HepG2 (cell line): ENCODE measurements around the gene GRM4. TPM values are rescaled to one million over a fixed set of nuclear protein-coding genes. Genes with fewer than 3 reads are reported as not detected.

ENCODE experiments used
- CHCHD3 ChIP-seq: sonication (generic); formaldehyde crosslinking; IDR thresholded peaks from 2 replicates; pipeline ENCODE4 v1.8.0; 2022; ENCODE audit warnings: mild to moderate bottlenecking, missing genetic modification reagents, moderate library complexity
- NFKB2 ChIP-seq: sonication (generic); formaldehyde crosslinking; IDR thresholded peaks from 2 replicates; pipeline ENCODE4 v1.4.0; 2020; ENCODE audit warnings: missing genetic modification reagents, borderline replicate concordance
- POGK ChIP-seq: sonication (generic); formaldehyde crosslinking; conservative IDR thresholded peaks from 2 replicates; pipeline ENCODE4 v1.8.0; 2022; ENCODE audit warnings: mild to moderate bottlenecking, moderate library complexity, missing genetic modification reagents
- STAG1 ChIP-seq: sonication (generic); formaldehyde crosslinking; IDR thresholded peaks from 2 replicates; pipeline ENCODE4 v1.4.0; 2020; ENCODE audit warnings: missing genetic modification reagents
- ZFP36L2 ChIP-seq: sonication (generic); formaldehyde crosslinking; IDR thresholded peaks from 2 replicates; pipeline ENCODE4 v1.4.0; 2020; ENCODE audit warnings: missing genetic modification reagents
- ZHX2 ChIP-seq, 2 experiments: sonication (generic) in 1 of 2; formaldehyde crosslinking in 1 of 2; IDR thresholded peaks; 2 replicates each; pipeline versions ENCODE4 v1.6.1 to v1.9.0; 2014 to 2022; ENCODE audit warnings: antibody characterized with exemption in 1 of 2, borderline replicate concordance in 1 of 2, inconsistent platforms in 1 of 2, low read depth in 1 of 2, missing genetic modification reagents in 1 of 2
- ZNF501 ChIP-seq: sonication (generic); formaldehyde crosslinking; IDR thresholded peaks from 2 replicates; pipeline ENCODE4 v1.5.1; 2020; ENCODE audit warnings: mild to moderate bottlenecking, moderate library complexity, missing genetic modification reagents
- ZNF589 ChIP-seq: sonication (generic); formaldehyde crosslinking; conservative IDR thresholded peaks from 2 replicates; pipeline ENCODE4 v1.8.0; 2022; ENCODE audit warnings: mild to moderate bottlenecking, moderate library complexity, missing genetic modification reagents
- ZNF773 ChIP-seq: sonication (generic); formaldehyde crosslinking; IDR thresholded peaks from 2 replicates; pipeline ENCODE4 v1.4.0; 2020; ENCODE audit warnings: missing genetic modification reagents, borderline replicate concordance
- ZNF792 ChIP-seq: IDR thresholded peaks from 2 replicates; pipeline ENCODE4 v1.6.1; 2016
- polyA plus RNA-seq, 8 experiments: library from polyadenylated mRNA; depleted of rRNA in 3 of 8; stranded (reverse) in 7 of 8; unstranded in 1 of 8; fragments of >200 nt; fragmentation: Illumina TruSeq in 4 of 8; extraction: Trizol in 4 of 8; gene quantifications; 2 replicates each; pipeline versions ENCODE4 v1.2.1 to v1.2.3, GENCODE V29; 2011 to 2016; ENCODE audit warnings: low read depth in 4 of 8, missing spikeins in 1 of 8, mixed read lengths in 1 of 8; ENCODE audit not compliant: insufficient read depth in 1 of 8
- total RNA-seq, 5 experiments: library from RNA; depleted of rRNA; stranded (reverse); fragments of >200 nt; fragmentation: Illumina TruSeq; extraction: Trizol; gene quantifications; 2 replicates each; pipeline ENCODE4 v1.2.3, GENCODE V29; 2016; ENCODE audit warnings: low read depth in 1 of 5
- TF ChIP-seq, protein P1 (sequence below): sonication (generic); formaldehyde crosslinking; IDR thresholded peaks from 2 replicates; pipeline ENCODE4 v1.5.1; 2020; ENCODE audit warnings: missing genetic modification reagents, mild to moderate bottlenecking, borderline replicate concordance
- TF ChIP-seq, protein P2 (sequence below): sonication (generic); formaldehyde crosslinking; IDR thresholded peaks from 2 replicates; pipeline ENCODE4 v1.4.0; 2020; ENCODE audit warnings: low read depth, mild to moderate bottlenecking, missing genetic modification reagents
- TF ChIP-seq, protein P3 (sequence below): sonication (generic); formaldehyde crosslinking; conservative IDR thresholded peaks from 2 replicates; pipeline ENCODE4 v1.4.0; 2020; ENCODE audit warnings: missing genetic modification reagents

Gene GRM4
- total and polyA plus RNA-seq, 2 of the 13 experiments (the other 11 are each of a cell fraction or from before 2014, with no cell fraction given), result not detected

DNA sequence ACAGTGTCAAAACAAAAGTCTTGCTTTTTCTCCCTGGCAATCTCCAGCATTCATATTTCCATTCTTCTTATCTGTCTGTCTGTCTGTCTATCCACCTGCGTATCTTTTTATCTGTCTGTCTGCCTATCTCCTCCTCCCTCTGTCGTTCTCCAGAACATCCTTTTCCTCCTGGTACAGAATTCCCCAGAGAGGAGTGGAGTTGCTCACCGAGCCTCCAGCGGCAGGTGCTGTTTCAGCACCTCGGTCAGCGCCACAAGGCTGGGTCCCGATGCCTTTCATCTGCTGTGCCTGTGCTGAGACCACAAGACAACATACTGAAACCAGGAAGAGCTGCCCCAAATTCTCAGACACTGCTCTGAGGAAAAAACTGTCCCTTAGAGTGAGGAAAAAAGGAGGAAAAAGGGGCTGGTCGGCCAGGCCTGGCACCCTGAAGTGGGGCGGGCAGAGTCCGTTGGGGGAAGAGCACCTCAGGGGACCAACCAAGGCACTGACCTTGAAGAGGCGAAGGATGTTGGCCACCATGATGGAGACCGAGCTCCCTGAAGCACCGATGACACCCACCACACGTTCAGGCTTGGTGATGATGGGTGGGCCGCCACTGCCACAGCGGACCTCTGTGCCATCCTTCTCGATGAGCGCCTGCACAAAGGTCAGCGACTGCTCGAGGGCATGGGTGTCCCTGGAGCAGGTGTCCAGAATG, 13.3 kb downstream of the GRM4 start (continued):
- TF ChIP-seq STAG1 (CRISPR knock-in tag) (no peak), ZNF501 (CRISPR knock-in tag) (peak; percentile 62; the same call in 1 of the 2 replicates), ZNF589 (CRISPR knock-in tag) (peak; percentile 61; the same call in 1 of the 2 replicates), ZNF792 (CRISPR knock-in tag) (0 out of 2 replicates have a peak, but pooled peaks have one; percentile 82), POGK (CRISPR knock-in tag) (peak; percentile 70; the same call in 1 of the 2 replicates), ZHX2 (IDR thresholded peaks at IDR 0.05; ENCODE audit: low read depth) (no peak), ZHX2 (CRISPR knock-in tag; IDR thresholded peaks at IDR 0.05; ENCODE audit: borderline replicate concordance) (peak; percentile 93; the same call in 1 of the 2 replicates), NFKB2 (peak; percentile 86; the same call in 1 of the 2 replicates), CHCHD3 (CRISPR knock-in tag) (0 out of 2 replicates have a peak, but pooled peaks have one; percentile 65), ZNF773 (peak; percentile 86), ZFP36L2 (CRISPR knock-in tag) (peak; percentile 89; the same call in 1 of the 2 replicates)
- TF ChIP-seq, protein P1, sequence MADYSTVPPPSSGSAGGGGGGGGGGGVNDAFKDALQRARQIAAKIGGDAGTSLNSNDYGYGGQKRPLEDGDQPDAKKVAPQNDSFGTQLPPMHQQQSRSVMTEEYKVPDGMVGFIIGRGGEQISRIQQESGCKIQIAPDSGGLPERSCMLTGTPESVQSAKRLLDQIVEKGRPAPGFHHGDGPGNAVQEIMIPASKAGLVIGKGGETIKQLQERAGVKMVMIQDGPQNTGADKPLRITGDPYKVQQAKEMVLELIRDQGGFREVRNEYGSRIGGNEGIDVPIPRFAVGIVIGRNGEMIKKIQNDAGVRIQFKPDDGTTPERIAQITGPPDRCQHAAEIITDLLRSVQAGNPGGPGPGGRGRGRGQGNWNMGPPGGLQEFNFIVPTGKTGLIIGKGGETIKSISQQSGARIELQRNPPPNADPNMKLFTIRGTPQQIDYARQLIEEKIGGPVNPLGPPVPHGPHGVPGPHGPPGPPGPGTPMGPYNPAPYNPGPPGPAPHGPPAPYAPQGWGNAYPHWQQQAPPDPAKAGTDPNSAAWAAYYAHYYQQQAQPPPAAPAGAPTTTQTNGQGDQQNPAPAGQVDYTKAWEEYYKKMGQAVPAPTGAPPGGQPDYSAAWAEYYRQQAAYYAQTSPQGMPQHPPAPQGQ (CRISPR knock-in tag), result no peak
- TF ChIP-seq, protein P2, sequence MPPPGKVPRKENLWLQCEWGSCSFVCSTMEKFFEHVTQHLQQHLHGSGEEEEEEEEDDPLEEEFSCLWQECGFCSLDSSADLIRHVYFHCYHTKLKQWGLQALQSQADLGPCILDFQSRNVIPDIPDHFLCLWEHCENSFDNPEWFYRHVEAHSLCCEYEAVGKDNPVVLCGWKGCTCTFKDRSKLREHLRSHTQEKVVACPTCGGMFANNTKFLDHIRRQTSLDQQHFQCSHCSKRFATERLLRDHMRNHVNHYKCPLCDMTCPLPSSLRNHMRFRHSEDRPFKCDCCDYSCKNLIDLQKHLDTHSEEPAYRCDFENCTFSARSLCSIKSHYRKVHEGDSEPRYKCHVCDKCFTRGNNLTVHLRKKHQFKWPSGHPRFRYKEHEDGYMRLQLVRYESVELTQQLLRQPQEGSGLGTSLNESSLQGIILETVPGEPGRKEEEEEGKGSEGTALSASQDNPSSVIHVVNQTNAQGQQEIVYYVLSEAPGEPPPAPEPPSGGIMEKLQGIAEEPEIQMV (CRISPR knock-in tag), result no peak
- TF ChIP-seq, protein P3, sequence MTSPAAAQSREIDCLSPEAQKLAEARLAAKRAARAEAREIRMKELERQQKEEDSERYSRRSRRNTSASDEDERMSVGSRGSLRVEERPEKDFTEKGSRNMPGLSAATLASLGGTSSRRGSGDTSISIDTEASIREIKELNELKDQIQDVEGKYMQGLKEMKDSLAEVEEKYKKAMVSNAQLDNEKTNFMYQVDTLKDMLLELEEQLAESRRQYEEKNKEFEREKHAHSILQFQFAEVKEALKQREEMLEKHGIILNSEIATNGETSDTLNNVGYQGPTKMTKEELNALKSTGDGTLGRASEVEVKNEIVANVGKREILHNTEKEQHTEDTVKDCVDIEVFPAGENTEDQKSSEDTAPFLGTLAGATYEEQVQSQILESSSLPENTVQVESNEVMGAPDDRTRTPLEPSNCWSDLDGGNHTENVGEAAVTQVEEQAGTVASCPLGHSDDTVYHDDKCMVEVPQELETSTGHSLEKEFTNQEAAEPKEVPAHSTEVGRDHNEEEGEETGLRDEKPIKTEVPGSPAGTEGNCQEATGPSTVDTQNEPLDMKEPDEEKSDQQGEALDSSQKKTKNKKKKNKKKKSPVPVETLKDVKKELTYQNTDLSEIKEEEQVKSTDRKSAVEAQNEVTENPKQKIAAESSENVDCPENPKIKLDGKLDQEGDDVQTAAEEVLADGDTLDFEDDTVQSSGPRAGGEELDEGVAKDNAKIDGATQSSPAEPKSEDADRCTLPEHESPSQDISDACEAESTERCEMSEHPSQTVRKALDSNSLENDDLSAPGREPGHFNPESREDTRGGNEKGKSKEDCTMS, result peak; percentile 83; the same call in 1 of the 2 replicates
